Smooth muscle cell (in vitro differentiated cells): ENCODE measurements around the gene JRKL. TPM values are rescaled to one million over a fixed set of nuclear protein-coding genes. Genes with fewer than 3 reads are reported as not detected.
A peak's percentile ranks its signal among the peaks of the same experiment; 100 is the strongest.
"Not testable (repeated sequence)": the region's sequence is repeated elsewhere in the genome, so short reads cannot be mapped to it uniquely, and the experiment has no call there.

Experiments used
- DNase-seq: peaks from one replicate; lab custom pipeline; 2025; ENCODE audit not compliant: unreplicated experiment; lab: John Stamatoyannopoulos, UW
- H2AFZ ChIP-seq: fragments of 200-600 bp; sonication (generic); 2 replicates; pipeline ENCODE4 v1.6.0; 2016; ENCODE audit warnings: antibody characterized with exemption, low read depth, mild to moderate bottlenecking
- H3F3A ChIP-seq: fragments of 200-600 bp; sonication (generic); 2 replicates; pipeline ENCODE4 v1.6.0; 2017; ENCODE audit warnings: antibody characterized with exemption, low read depth
- H3K27ac ChIP-seq: fragments of 200-600 bp; sonication (generic); 2 replicates; pipeline ENCODE4 v1.5.1; 2016; ENCODE audit warnings: low read depth, mild to moderate bottlenecking
- H3K27me3 ChIP-seq: fragments of 200-600 bp; sonication (generic); 2 replicates; pipeline ENCODE4 v1.6.1; 2016; ENCODE audit warnings: low read depth, mild to moderate bottlenecking
- H3K36me3 ChIP-seq: fragments of 200-600 bp; sonication (generic); 2 replicates; pipeline ENCODE4 v1.5.1; 2016; ENCODE audit warnings: low read depth
- H3K4me1 ChIP-seq: fragments of 200-600 bp; sonication (generic); 2 replicates; pipeline ENCODE4 v1.5.1; 2016; ENCODE audit warnings: low read depth
- H3K4me2 ChIP-seq: fragments of 200-600 bp; sonication (generic); 2 replicates; pipeline ENCODE4 v1.6.0; 2016; ENCODE audit warnings: mild to moderate bottlenecking
- H3K4me3 ChIP-seq: fragments of 200-600 bp; sonication (generic); 2 replicates; pipeline ENCODE4 v1.5.1; 2016; ENCODE audit warnings: mild to moderate bottlenecking
- H3K79me2 ChIP-seq: fragments of 200-600 bp; sonication (generic); 2 replicates; pipeline ENCODE4 v1.6.0; 2016; ENCODE audit warnings: low read depth, mild to moderate bottlenecking
- H3K9ac ChIP-seq: fragments of 200-600 bp; sonication (generic); 2 replicates; pipeline ENCODE4 v1.6.0; 2016; ENCODE audit warnings: low read depth
- H3K9me3 ChIP-seq: fragments of 200-600 bp; sonication (generic); replicated peaks from 2 replicates; pipeline ENCODE4 v1.5.1; 2016; ENCODE audit warnings: low read depth
- H4K20me1 ChIP-seq: fragments of 200-600 bp; sonication (generic); 2 replicates; pipeline ENCODE4 v1.6.0; 2016; ENCODE audit warnings: low read depth
- CTCF ChIP-seq: fragments of 200-600 bp; sonication (generic); IDR thresholded peaks from 2 replicates; pipeline ENCODE4 v1.5.1; 2017; ENCODE audit warnings: borderline replicate concordance, mild to moderate bottlenecking, antibody characterized with exemption; ENCODE audit not compliant: insufficient read depth, poor library complexity, severe bottlenecking
- WGBS: methylation state at CpG from one replicate; pipeline ENCODE4 v1.1.7; 2016; ENCODE audit warnings: low lambda C conversion rate; 5-methylcytosine and 5-hydroxymethylcytosine counted together
- polyA plus RNA-seq: library from polyadenylated mRNA; unstranded; fragments of >200 nt; fragmentation: Nextera tagmentation; extraction: Ambion mirVana; gene quantifications from 2 replicates; pipeline ENCODE4 v1.2.1, GENCODE V29; 2016
- total RNA-seq: library from RNA; depleted of rRNA; stranded (reverse); fragments of >200 nt; gene quantifications from 2 replicates; pipeline ENCODE4 v1.2.3, GENCODE V29; 2014

JRKL gene
- total and polyA plus RNA-seq, 2 experiments from 2014 or later: 6.1 to 12.1 TPM

- Histone ChIP-seq H3K4me1 (no peaks in the 10 kb centered on the region), H3K9me3 (no peaks in the 10 kb centered on the region), H3F3A (peaks cover 3% of the 10 kb centered on the region), H3K27me3 (no peaks in the 10 kb centered on the region), H3K36me3 (no peaks in the 10 kb centered on the region), H3K4me3 (no peak overlapping the region), H3K79me2 (peaks cover 5% of the 10 kb centered on the region), H2AFZ (no peak overlapping the region), H3K27ac (no peak overlapping the region), H3K4me2 (no peak overlapping the region), H3K9ac (no peak overlapping the region), H4K20me1 (no peaks in the 10 kb centered on the region)
- DNase-seq: no peak
- over 99% methylated on average over 3 of the region's 3 CpGs for WGBS
- no peak for TF ChIP-seq CTCF
Measured at GRCh38 chr11:96397863-96398262, 8.1 kb downstream of the JRKL start.

- Histone ChIP-seq H4K20me1 (no peaks in the 10 kb centered on the region), H3K9ac (no peak overlapping the region), H3K4me2 (no peak overlapping the region), H2AFZ (no peak overlapping the region), H3K79me2 (no peaks in the 10 kb centered on the region), H3K27me3 (no peaks in the 10 kb centered on the region), H3K9me3 (no peaks in the 10 kb centered on the region), H3F3A (peaks cover 3% of the 10 kb centered on the region), H3K4me3 (no peak overlapping the region), H3K36me3 (no peaks in the 10 kb centered on the region), H3K4me1 (no peaks in the 10 kb centered on the region), H3K27ac (no peak overlapping the region)
- DNase-seq: no peak
- 100% methylated on average over 1 of the region's 1 CpG for WGBS
- TF ChIP-seq CTCF: no peak
Measured at GRCh38 chr11:96400697-96401096, 10.9 kb downstream of the JRKL start.

- peak overlapping the region; percentile 47 for H3K4me3 ChIP-seq
- not testable (repeated sequence) for H4K20me1 ChIP-seq, H3F3A ChIP-seq, H3K9ac ChIP-seq, H3K4me1 ChIP-seq, H3K27me3 ChIP-seq, H3K27ac ChIP-seq, H3K36me3 ChIP-seq, H3K9me3 ChIP-seq, H3K79me2 ChIP-seq, DNase-seq
- peak overlapping the region; percentile 77 for H3K4me2 ChIP-seq
- peak overlapping the region; percentile 63 for H2AFZ ChIP-seq
- WGBS: 51% methylated on average over 18 of the region's 18 CpGs
Measured at GRCh38 chr11:96411412-96411811, 21.6 kb downstream of the JRKL start.

- no peak for TF ChIP-seq CTCF
- H3K9ac ChIP-seq: no peak overlapping the region
- no peaks in the 10 kb centered on the region for H4K20me1 ChIP-seq
- no peak overlapping the region for H3K27ac ChIP-seq
- no peaks in the 10 kb centered on the region for H3K79me2 ChIP-seq
- no peaks in the 10 kb centered on the region for H3K9me3 ChIP-seq
- H3K27me3 ChIP-seq: no peaks in the 10 kb centered on the region
- no peak overlapping the region for H2AFZ ChIP-seq
- H3K4me1 ChIP-seq: no peaks in the 10 kb centered on the region
- H3F3A ChIP-seq: no peaks in the 10 kb centered on the region
- no peak overlapping the region for H3K4me3 ChIP-seq
- no peaks in the 10 kb centered on the region for H3K36me3 ChIP-seq
- 90% methylated on average over 1 of the region's 1 CpG for WGBS
- H3K4me2 ChIP-seq: no peak overlapping the region
- DNase-seq: no peak
Measured at GRCh38 chr11:96412761-96413381, 23.1 kb downstream of the JRKL start.
